Measurements from ENCODE around the gene FAM98B.

GRCh38 chr15:38504680-38505467 lies 50.9 kb downstream of the FAM98B start:
- TF ChIP-seq CTCF (IDR thresholded peaks at IDR 0.05) (no peak), EZH2 (IDR thresholded peaks at IDR 0.05; ENCODE audit: borderline replicate concordance, insufficient read depth, low read depth, low read length, poor library complexity, severe bottlenecking) (no peak)

Measured in B cell (primary cell).